Uterus (tissue), 4 donors: ENCODE data around the gene CDC16. TPM values are rescaled to one million over a fixed set of nuclear protein-coding genes. Genes with fewer than 3 reads are reported as not detected.

Experiments used
- DNase-seq, 2 donors: peaks; one replicate each; pipeline ENCODE4 v3.0.0-alpha.2; 2019 to 2020
- H3K27ac ChIP-seq, 2 donors: fragments of 200-600 bp; sonication (generic); 1 replicate in 1 of 2; 2 replicates in 1 of 2; pipeline ENCODE4 v1.5.1; 2016 to 2018
- H3K27me3 ChIP-seq, 2 donors: fragments of 200-600 bp; sonication (generic); one replicate each; pipeline ENCODE4 v1.5.1; 2018 to 2019; ENCODE audit warnings: control low read depth in 1 of 2
- H3K36me3 ChIP-seq, 2 donors: fragments of 200-600 bp; sonication (generic); one replicate each; pipeline ENCODE4 v1.5.1; 2019; ENCODE audit warnings: control low read depth in 1 of 2
- H3K4me1 ChIP-seq, 2 donors: fragments of 200-600 bp; sonication (generic); one replicate each; pipeline ENCODE4 v1.5.1; 2018 to 2019; ENCODE audit warnings: control low read depth in 1 of 2
- H3K4me3 ChIP-seq, 2 donors: fragments of 200-600 bp; sonication (generic); 1 replicate in 1 of 2; 2 replicates in 1 of 2; pipeline ENCODE4 v1.5.1; 2018 to 2019; ENCODE audit warnings: mild to moderate bottlenecking in 1 of 2
- H3K9me3 ChIP-seq, 2 donors: fragments of 200-600 bp; sonication (generic); one replicate each; pipeline ENCODE4 v1.5.1; 2019; ENCODE audit warnings: control low read depth in 1 of 2
- POLR2A ChIP-seq, 2 donors: fragments of 450-650 bp; IDR thresholded peaks; one replicate each; pipeline ENCODE4 v1.6.1; 2016; ENCODE audit warnings: antibody characterized with exemption in 2 of 2, mild to moderate bottlenecking in 1 of 2, moderate library complexity in 1 of 2
- intact Hi-C: fragments of 100-400 bp; cut with DNase I; formaldehyde crosslinking; loops from one replicate; pipeline ENCODE4 v1.15.1; 2023; ENCODE audit warnings: low total_unique reads
- total RNA-seq, 4 donors: library from RNA; depleted of rRNA in 3 of 4; stranded (reverse); fragments of >200 nt in 3 of 4; gene quantifications; one replicate each; pipeline versions ENCODE4 v1.1.0 to v1.2.4, GENCODE V29; 2014 to 2023
- TF ChIP-seq, protein P1 (sequence below), 4 experiments: fragments of 200-600 bp in 2 of 4; fragments of 450-650 bp in 2 of 4; sonication (generic) in 2 of 4; IDR thresholded peaks; one replicate each; pipeline ENCODE4 v1.5.1; 2016 to 2019; ENCODE audit warnings: antibody characterized with exemption in 4 of 4, mild to moderate bottlenecking in 2 of 4, moderate library complexity in 1 of 4
- donor health status: DM: yes; HTN: yes; CAD: no.

Gene CDC16
- total RNA-seq, 4 donors from 2014 or later = 25.0 to 103 (median 53.5) TPM

DNA sequence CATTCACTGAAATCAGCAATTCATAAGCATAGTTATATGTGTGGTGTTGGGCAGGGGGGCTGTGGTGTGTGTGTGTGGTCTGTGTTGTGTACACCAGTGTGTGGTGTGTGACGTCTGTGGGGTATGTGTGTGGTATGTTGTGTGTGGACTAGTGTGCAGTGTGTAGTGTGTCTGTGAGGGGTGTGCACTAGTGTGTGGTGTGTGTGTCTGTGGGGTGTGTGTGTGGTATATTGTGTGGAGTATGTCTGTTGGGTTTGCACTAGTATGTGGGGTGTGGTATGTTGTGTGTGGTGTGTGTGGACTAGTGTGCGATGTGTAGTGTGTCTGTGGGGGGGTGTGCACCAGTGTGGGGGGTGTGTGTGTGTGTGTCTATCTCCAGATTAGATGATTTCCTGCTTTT, 7.2 kb upstream of the CDC16 start:
- intact Hi-C loops = loop anchor here (2.0 kb wide), 1 partner anchor 275 kb away; no protein-coding TSS in a partner anchor
- H3K4me3 ChIP-seq = no peak overlapping the region
- H3K36me3 ChIP-seq = no peaks in the 10 kb centered on the region
- no peak overlapping the region for H3K27ac ChIP-seq
- H3K9me3 ChIP-seq = no peaks in the 10 kb centered on the region
- no peaks in the 10 kb centered on the region for H3K27me3 ChIP-seq
- TF ChIP-seq, protein P1, sequence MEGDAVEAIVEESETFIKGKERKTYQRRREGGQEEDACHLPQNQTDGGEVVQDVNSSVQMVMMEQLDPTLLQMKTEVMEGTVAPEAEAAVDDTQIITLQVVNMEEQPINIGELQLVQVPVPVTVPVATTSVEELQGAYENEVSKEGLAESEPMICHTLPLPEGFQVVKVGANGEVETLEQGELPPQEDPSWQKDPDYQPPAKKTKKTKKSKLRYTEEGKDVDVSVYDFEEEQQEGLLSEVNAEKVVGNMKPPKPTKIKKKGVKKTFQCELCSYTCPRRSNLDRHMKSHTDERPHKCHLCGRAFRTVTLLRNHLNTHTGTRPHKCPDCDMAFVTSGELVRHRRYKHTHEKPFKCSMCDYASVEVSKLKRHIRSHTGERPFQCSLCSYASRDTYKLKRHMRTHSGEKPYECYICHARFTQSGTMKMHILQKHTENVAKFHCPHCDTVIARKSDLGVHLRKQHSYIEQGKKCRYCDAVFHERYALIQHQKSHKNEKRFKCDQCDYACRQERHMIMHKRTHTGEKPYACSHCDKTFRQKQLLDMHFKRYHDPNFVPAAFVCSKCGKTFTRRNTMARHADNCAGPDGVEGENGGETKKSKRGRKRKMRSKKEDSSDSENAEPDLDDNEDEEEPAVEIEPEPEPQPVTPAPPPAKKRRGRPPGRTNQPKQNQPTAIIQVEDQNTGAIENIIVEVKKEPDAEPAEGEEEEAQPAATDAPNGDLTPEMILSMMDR (IDR thresholded peaks at IDR 0.05) = no peak
- no peak for TF ChIP-seq POLR2A (IDR thresholded peaks at IDR 0.05)
- no peak for DNase-seq
- no peaks in the 10 kb centered on the region for H3K4me1 ChIP-seq

DNA sequence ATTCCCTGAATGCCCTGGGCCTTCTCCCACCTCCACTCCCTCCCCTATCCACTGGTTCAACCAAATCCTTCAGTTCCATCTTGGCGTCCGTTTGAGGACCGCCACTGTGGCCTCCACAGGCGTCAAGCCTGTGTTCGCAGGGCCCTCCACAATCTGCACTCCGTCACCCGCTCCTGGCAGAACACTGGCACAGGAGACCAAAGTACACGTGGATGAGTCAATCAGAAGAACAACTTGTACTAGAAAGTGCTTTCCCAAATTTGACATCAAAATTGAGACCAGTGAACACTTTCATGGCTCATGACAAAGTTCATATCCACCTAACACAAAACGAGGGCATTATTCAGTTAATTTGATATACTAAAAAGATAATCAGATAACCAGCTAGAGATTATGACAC, 6.5 kb upstream of the CDC16 start:
- no peak overlapping the region for H3K4me3 ChIP-seq
- H3K27me3 ChIP-seq = no peaks in the 10 kb centered on the region
- no peaks in the 10 kb centered on the region for H3K36me3 ChIP-seq
- H3K27ac ChIP-seq = no peak overlapping the region
- no peak for DNase-seq
- no peak for TF ChIP-seq POLR2A (IDR thresholded peaks at IDR 0.05)
- TF ChIP-seq, protein P1 (IDR thresholded peaks at IDR 0.05) = no peak
- no peaks in the 10 kb centered on the region for H3K4me1 ChIP-seq
- H3K9me3 ChIP-seq = no peaks in the 10 kb centered on the region
- intact Hi-C loops = no loop called here

DNA sequence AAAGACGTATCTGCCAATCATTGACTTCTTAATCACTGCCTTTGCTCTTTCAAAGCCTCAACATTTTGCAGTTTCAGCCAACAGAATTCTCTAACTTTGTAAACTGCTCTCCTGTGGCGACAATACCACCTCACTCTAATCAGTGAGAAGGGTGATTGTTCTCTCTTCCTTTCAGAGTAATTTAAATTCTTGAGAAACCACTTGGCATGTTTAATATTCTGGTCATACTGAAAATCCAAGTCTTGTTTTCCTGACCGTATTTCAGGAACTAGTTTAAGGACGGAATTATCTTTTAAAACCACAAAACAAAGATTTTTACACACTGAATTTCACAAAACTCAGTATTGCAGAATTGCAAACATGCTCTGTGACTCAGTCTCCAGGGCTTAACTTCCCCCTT, 5.2 kb upstream of the CDC16 start:
- no peak for DNase-seq
- H3K9me3 ChIP-seq = no peaks in the 10 kb centered on the region

DNA sequence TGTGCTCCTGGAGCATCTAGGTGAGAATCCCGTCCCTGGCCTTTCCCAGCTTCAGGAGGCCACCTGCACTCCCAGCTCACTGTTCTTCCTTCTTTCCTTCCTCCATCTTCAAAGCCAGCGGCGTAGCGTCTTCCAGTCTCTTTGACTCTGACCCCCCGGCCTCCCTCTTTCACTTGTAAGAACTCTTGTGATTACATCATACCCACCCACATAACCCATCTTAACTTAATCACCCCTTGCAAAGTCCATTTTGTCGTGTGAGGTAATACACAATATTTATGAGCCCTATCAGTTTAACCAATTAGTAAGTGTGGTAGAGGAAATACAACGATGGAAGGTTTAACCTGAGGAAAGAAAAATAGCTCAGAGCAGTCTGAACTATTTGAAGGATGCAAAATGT, 4.6 kb upstream of the CDC16 start:
- H3K4me3 ChIP-seq = no peak overlapping the region
- DNase-seq = no peak
- H3K27me3 ChIP-seq = no peaks in the 10 kb centered on the region
- no peaks in the 10 kb centered on the region for H3K4me1 ChIP-seq
- H3K36me3 ChIP-seq = no peaks in the 10 kb centered on the region
- intact Hi-C loops = no loop called here
- no peak overlapping the region for H3K27ac ChIP-seq
- TF ChIP-seq, protein P1 (IDR thresholded peaks at IDR 0.05) = no peak
- TF ChIP-seq POLR2A (IDR thresholded peaks at IDR 0.05) = no peak
- H3K9me3 ChIP-seq = no peaks in the 10 kb centered on the region

More for the DNA sequence above, 5.2 kb upstream of the CDC16 start:
- Histone ChIP-seq H3K36me3 (no peaks in the 10 kb centered on the region), H3K27ac (no peak overlapping the region), H3K27me3 (no peaks in the 10 kb centered on the region), H3K4me1 (no peaks in the 10 kb centered on the region), H3K4me3 (no peak overlapping the region)
- no peak for TF ChIP-seq POLR2A (IDR thresholded peaks at IDR 0.05)
- TF ChIP-seq, protein P1 (IDR thresholded peaks at IDR 0.05) = no peak
- intact Hi-C loops = no loop called here

DNA sequence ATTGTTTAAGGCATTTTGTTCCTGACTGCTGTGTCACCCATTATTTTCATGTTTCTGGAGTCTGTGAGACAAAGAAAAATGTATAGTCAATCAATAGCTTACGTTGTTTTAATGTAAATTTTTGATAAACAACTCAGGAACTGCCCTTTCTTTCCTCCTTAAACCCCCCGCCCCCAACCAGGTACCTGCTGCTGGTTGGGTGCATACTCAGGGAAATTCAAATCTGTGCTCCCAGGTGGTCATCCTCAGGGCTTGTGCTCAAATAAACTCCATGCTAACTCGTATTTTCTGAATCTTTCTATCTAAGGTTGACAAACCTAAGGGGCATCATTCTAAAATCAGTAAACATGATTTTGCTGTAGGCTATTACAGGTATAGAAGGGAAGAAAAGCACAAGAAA, 4.1 kb upstream of the CDC16 start:
- H3K4me1 ChIP-seq = peaks cover 0 to under 1% of the 10 kb centered on the region in 2 donors
- H3K27me3 ChIP-seq = no peaks in the 10 kb centered on the region
- no peaks in the 10 kb centered on the region for H3K9me3 ChIP-seq
- no peaks in the 10 kb centered on the region for H3K36me3 ChIP-seq
- no peak for TF ChIP-seq POLR2A (IDR thresholded peaks at IDR 0.05)
- TF ChIP-seq, protein P1 (IDR thresholded peaks at IDR 0.05) = no peak
- no peak overlapping the region for H3K4me3 ChIP-seq
- no peak overlapping the region for H3K27ac ChIP-seq
- intact Hi-C loops = no loop called here
- DNase-seq = no peak
